ENCODE results near the gene NDEL1. TPM values are rescaled to one million over a fixed set of nuclear protein-coding genes. Genes with fewer than 3 reads are reported as not detected.

NDEL1 gene
- total RNA-seq, 1 experiment from 2014 or later = 38.4 TPM

DNA sequence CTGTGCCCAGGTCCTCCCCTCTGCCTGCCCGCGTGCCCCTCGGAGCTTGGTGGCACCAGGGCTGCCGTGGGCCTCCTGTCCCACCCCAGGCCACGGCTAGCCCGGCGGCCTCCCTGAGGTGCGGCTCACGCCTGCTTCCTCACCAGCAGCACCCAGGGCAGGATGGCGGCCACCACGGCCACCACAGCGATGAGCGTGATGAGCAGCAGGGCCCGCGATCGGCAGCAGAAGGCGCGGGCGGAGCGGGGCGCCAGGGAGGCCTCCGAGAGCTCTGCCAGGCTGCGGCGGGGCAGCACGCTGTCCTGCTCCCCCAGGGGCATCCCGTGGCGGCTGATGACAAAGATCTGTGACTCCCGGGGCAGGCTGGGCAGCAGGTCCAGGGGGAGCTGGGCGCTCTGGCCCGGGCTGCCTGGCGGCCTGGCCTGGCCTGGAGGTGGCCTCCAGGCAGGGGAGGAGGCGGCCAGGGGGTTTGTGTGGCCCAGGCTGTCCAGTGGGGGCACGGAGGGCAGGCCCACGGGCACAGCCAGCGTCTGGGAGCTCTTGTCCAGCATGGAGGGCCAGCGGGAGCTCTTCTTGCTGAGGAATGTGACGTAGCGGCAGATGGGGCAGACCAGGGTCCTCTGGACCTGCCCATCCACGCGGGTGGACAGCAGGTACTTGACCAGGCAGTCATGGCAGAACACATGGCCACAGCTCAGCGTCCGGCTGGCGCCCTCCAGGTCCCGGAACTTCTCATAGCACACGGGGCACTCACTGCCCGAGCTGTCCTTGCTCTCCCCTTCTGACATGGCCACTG lies 42.8 kb upstream of the NDEL1 start:
- Mint-ChIP-seq H3K4me3 (no peak overlapping the region), H3K4me1 (peaks cover 13 to 15% of the 10 kb centered on the region in 2 experiments), H3K36me3 (ENCODE audit: insufficient read depth in 1 of 3, low read depth in 3 of 3) (no peaks in the 10 kb centered on the region), H3K9me3 (no peaks in the 10 kb centered on the region), H3K27ac (no peak overlapping the region), H3K27me3 (ENCODE audit: low read depth) (peaks cover 17% of the 10 kb centered on the region)
- Histone ChIP-seq H4K20me1 (ENCODE audit: control insufficient read depth, insufficient read depth, insufficient read length) (no peaks in the 10 kb centered on the region), H3K14ac (ENCODE audit: insufficient read depth, low read length) (peak overlapping the region; percentile 5; the same call in 1 of the 2 replicates), H2BK120ac (ENCODE audit: low read depth, low read length, poor library complexity, severe bottlenecking) (no peak overlapping the region), H4K91ac (ENCODE audit: insufficient read length, low read depth, low read length) (no peak overlapping the region), H2AFZ (ENCODE audit: low read length) (no peak overlapping the region), H2BK12ac (ENCODE audit: insufficient read length, low read depth, low read length) (no peak overlapping the region), H3K9me3 (ENCODE audit: control insufficient read depth, low read depth, low read length) (no peaks in the 10 kb centered on the region), H3K79me2 (ENCODE audit: insufficient read depth, low read length) (no peaks in the 10 kb centered on the region), H4K5ac (ENCODE audit: insufficient read length, low read depth, low read length) (no peak overlapping the region), H3K4ac (ENCODE audit: low read depth, low read length) (no peak overlapping the region; the same call in 1 of the 2 replicates), H3T11ph (ENCODE audit: low read length) (no peak overlapping the region), H3K23ac (ENCODE audit: insufficient read length, low read depth, low read length) (no peak overlapping the region), H4K8ac (replicated peaks; ENCODE audit: insufficient read length, low read depth, low read length) (no peak overlapping the region), H2BK15ac (ENCODE audit: low read depth, low read length) (no peak overlapping the region), H3K56ac (ENCODE audit: insufficient read length, low read depth, low read length) (no peak overlapping the region), H2AK5ac (ENCODE audit: insufficient read length, low read length) (no peak overlapping the region), H3K4me1 (ENCODE audit: insufficient read depth, low read length) (no peaks in the 10 kb centered on the region; the same call in 1 of the 2 replicates), H3K9ac (ENCODE audit: extremely low read depth, insufficient read length, low read length) (no peak overlapping the region), H3K4me2 (ENCODE audit: insufficient read depth, insufficient read length, low read length) (no peak overlapping the region), H3K27ac (ENCODE audit: insufficient read length, low read depth, low read length) (no peak overlapping the region), H2BK5ac (ENCODE audit: insufficient read length, low read length) (no peak overlapping the region), H2BK20ac (ENCODE audit: low read depth, low read length, poor library complexity, severe bottlenecking) (no peak overlapping the region), H3K18ac (ENCODE audit: insufficient read length, low read depth, low read length) (no peak overlapping the region), H3K27me3 (ENCODE audit: insufficient read depth, low read length) (peaks cover 3% of the 10 kb centered on the region; the same call in 1 of the 2 replicates), H3K79me1 (ENCODE audit: insufficient read depth, low read depth, low read length, poor library complexity, severe bottlenecking) (no peaks in the 10 kb centered on the region), H3K23me2 (ENCODE audit: insufficient read length, low read depth, low read length, poor library complexity, severe bottlenecking) (no peaks in the 10 kb centered on the region)
- no peak for DNase-seq
- TF ChIP-seq, protein P1, sequence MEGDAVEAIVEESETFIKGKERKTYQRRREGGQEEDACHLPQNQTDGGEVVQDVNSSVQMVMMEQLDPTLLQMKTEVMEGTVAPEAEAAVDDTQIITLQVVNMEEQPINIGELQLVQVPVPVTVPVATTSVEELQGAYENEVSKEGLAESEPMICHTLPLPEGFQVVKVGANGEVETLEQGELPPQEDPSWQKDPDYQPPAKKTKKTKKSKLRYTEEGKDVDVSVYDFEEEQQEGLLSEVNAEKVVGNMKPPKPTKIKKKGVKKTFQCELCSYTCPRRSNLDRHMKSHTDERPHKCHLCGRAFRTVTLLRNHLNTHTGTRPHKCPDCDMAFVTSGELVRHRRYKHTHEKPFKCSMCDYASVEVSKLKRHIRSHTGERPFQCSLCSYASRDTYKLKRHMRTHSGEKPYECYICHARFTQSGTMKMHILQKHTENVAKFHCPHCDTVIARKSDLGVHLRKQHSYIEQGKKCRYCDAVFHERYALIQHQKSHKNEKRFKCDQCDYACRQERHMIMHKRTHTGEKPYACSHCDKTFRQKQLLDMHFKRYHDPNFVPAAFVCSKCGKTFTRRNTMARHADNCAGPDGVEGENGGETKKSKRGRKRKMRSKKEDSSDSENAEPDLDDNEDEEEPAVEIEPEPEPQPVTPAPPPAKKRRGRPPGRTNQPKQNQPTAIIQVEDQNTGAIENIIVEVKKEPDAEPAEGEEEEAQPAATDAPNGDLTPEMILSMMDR (conservative IDR thresholded peaks at IDR 0.05) = no peak
- no CpG with 5 or more reads among the region's 46 CpGs for WGBS (ENCODE audit: extremely low coverage, insufficient read length, low lambda C conversion rate)

Measured in H9 (cell line).